H9 (cell line): Measurements from ENCODE around the gene KRTAP2-2. TPM values are rescaled to one million over a fixed set of nuclear protein-coding genes. Genes with fewer than 3 reads are reported as not detected.

ENCODE experiments used
- DNase-seq: peaks from one replicate; pipeline ENCODE4 v3.0.0-alpha.2; 2017
- H2AFZ ChIP-seq: one replicate; pipeline ENCODE4 v1.6.1; 2013; ENCODE audit warnings: mild to moderate bottlenecking, low read length, control low read depth, moderate library complexity
- H2AK5ac ChIP-seq: 2 replicates; pipeline ENCODE4 v1.6.1; 2013; ENCODE audit warnings: low read length, control low read depth, mixed read lengths; ENCODE audit not compliant: insufficient read length
- H2BK120ac ChIP-seq: one replicate; pipeline ENCODE4 v1.6.1; 2013; ENCODE audit warnings: low read depth, mild to moderate bottlenecking, low read length, control low read depth, inconsistent platforms; ENCODE audit not compliant: poor library complexity, severe bottlenecking
- H2BK12ac ChIP-seq: 2 replicates; pipeline ENCODE4 v1.6.1; 2013; ENCODE audit warnings: low read length, control low read depth, mixed read lengths, low read depth; ENCODE audit not compliant: insufficient read length
- H2BK15ac ChIP-seq: 2 replicates; pipeline ENCODE4 v1.6.1; 2013; ENCODE audit warnings: low read depth, low read length, control low read depth
- H2BK20ac ChIP-seq: one replicate; pipeline ENCODE4 v1.6.1; 2013; ENCODE audit warnings: low read depth, mild to moderate bottlenecking, low read length, control low read depth, inconsistent platforms; ENCODE audit not compliant: poor library complexity, severe bottlenecking
- H2BK5ac ChIP-seq: 2 replicates; pipeline ENCODE4 v1.6.1; 2013; ENCODE audit warnings: low read length, control low read depth, mixed read lengths; ENCODE audit not compliant: insufficient read length
- H3K14ac ChIP-seq: 2 replicates; pipeline ENCODE4 v1.6.1; 2013; ENCODE audit warnings: low read length, control low read depth; ENCODE audit not compliant: insufficient read depth
- H3K18ac ChIP-seq: 2 replicates; pipeline ENCODE4 v1.6.1; 2013; ENCODE audit warnings: low read depth, mild to moderate bottlenecking, mixed read lengths, low read length, control low read depth; ENCODE audit not compliant: insufficient read length
- H3K23ac ChIP-seq: 2 replicates; pipeline ENCODE4 v1.6.1; 2013; ENCODE audit warnings: low read length, control low read depth, mixed read lengths, low read depth; ENCODE audit not compliant: insufficient read length
- H3K23me2 ChIP-seq: 2 replicates; pipeline ENCODE4 v1.6.1; 2013; ENCODE audit warnings: low read depth, mild to moderate bottlenecking, mixed read lengths, low read length, control low read depth; ENCODE audit not compliant: insufficient read length, poor library complexity, severe bottlenecking
- H3K27ac ChIP-seq: 2 replicates; pipeline ENCODE4 v1.5.1; 2013; ENCODE audit warnings: low read length, control low read depth, mixed read lengths, low read depth; ENCODE audit not compliant: insufficient read length
- H3K27me3 ChIP-seq: 2 replicates; pipeline ENCODE4 v1.6.1; 2013; ENCODE audit warnings: low read length, control low read depth, inconsistent platforms; ENCODE audit not compliant: insufficient read depth
- H3K4ac ChIP-seq: 2 replicates; pipeline ENCODE4 v1.6.1; 2013; ENCODE audit warnings: low read depth, mild to moderate bottlenecking, control low read depth, inconsistent platforms, low read length, moderate library complexity
- H3K4me1 ChIP-seq: 2 replicates; pipeline ENCODE4 v1.6.1; 2013; ENCODE audit warnings: low read length, control low read depth, inconsistent platforms; ENCODE audit not compliant: insufficient read depth
- H3K4me2 ChIP-seq: 2 replicates; pipeline ENCODE4 v1.6.1; 2013; ENCODE audit warnings: low read length, control low read depth, mixed read lengths; ENCODE audit not compliant: insufficient read length, insufficient read depth
- H3K56ac ChIP-seq: 2 replicates; pipeline ENCODE4 v1.6.1; 2013; ENCODE audit warnings: low read depth, mild to moderate bottlenecking, mixed read lengths, low read length, control low read depth; ENCODE audit not compliant: insufficient read length
- H3K79me1 ChIP-seq: 2 replicates; pipeline ENCODE4 v1.6.1; 2013; ENCODE audit warnings: low read depth, mild to moderate bottlenecking, moderate library complexity, low read length, control low read depth, inconsistent platforms; ENCODE audit not compliant: insufficient read depth, poor library complexity, severe bottlenecking
- H3K79me2 ChIP-seq: 2 replicates; pipeline ENCODE4 v1.6.1; 2013; ENCODE audit warnings: low read length, control low read depth, inconsistent platforms; ENCODE audit not compliant: insufficient read depth
- H3K9ac ChIP-seq: 2 replicates; pipeline ENCODE4 v1.6.1; 2013; ENCODE audit warnings: low read length, control low read depth, mixed read lengths; ENCODE audit not compliant: insufficient read length; ENCODE audit errors: extremely low read depth
- H3K9me3 ChIP-seq: one replicate; pipeline ENCODE4 v1.6.1; 2013; ENCODE audit warnings: low read depth, low read length, inconsistent platforms; ENCODE audit not compliant: control insufficient read depth
- H3T11ph ChIP-seq: one replicate; pipeline ENCODE4 v1.6.1; 2013; ENCODE audit warnings: mild to moderate bottlenecking, low read length, control low read depth, inconsistent platforms
- H4K20me1 ChIP-seq: one replicate; pipeline ENCODE4 v1.6.1; 2013; ENCODE audit not compliant: control insufficient read depth, insufficient read length, insufficient read depth
- H4K5ac ChIP-seq: 2 replicates; pipeline ENCODE4 v1.6.1; 2013; ENCODE audit warnings: low read depth, mild to moderate bottlenecking, mixed read lengths, low read length, control low read depth; ENCODE audit not compliant: insufficient read length
- H4K8ac ChIP-seq: replicated peaks from 2 replicates; pipeline ENCODE4 v1.6.1; 2013; ENCODE audit warnings: low read length, control low read depth, mixed read lengths, low read depth; ENCODE audit not compliant: insufficient read length
- H4K91ac ChIP-seq: 2 replicates; pipeline ENCODE4 v1.6.1; 2013; ENCODE audit warnings: low read depth, mild to moderate bottlenecking, moderate library complexity, mixed read lengths, low read length, control low read depth; ENCODE audit not compliant: insufficient read length
- H3K27ac Mint-ChIP-seq, 3 experiments: 2 replicates in 2 of 3; 3 replicates in 1 of 3; pipeline ENCODE4 v1.8.0; 2020 to 2021; ENCODE audit warnings: mixed read lengths in 3 of 3, mild to moderate bottlenecking in 1 of 3, moderate library complexity in 1 of 3
- H3K27me3 Mint-ChIP-seq: 2 replicates; pipeline ENCODE4 v1.8.0; 2021; ENCODE audit warnings: low read depth, mild to moderate bottlenecking, moderate library complexity, mixed read lengths
- H3K36me3 Mint-ChIP-seq, 3 experiments: 2 replicates in 2 of 3; 3 replicates in 1 of 3; pipeline ENCODE4 v1.8.0; 2020 to 2021; ENCODE audit warnings: low read depth in 3 of 3, mixed read lengths in 3 of 3; ENCODE audit not compliant: insufficient read depth in 1 of 3
- H3K4me1 Mint-ChIP-seq, 2 experiments: 2 replicates each; pipeline ENCODE4 v1.8.0; 2020; ENCODE audit warnings: mixed read lengths in 2 of 2
- H3K4me3 Mint-ChIP-seq, 2 experiments: 2 replicates in 1 of 2; 3 replicates in 1 of 2; pipeline ENCODE4 v1.8.0; 2020 to 2021; ENCODE audit warnings: mild to moderate bottlenecking in 2 of 2, mixed read lengths in 2 of 2, moderate library complexity in 1 of 2
- H3K9me3 Mint-ChIP-seq, 2 experiments: 2 replicates in 1 of 2; 3 replicates in 1 of 2; pipeline ENCODE4 v1.8.0; 2020; ENCODE audit warnings: mild to moderate bottlenecking in 2 of 2, mixed read lengths in 2 of 2, moderate library complexity in 1 of 2
- CTCF ChIP-seq: fragments of 200-600 bp; sonication (generic); conservative IDR thresholded peaks from 3 replicates; pipeline ENCODE4 v1.8.0; 2021; ENCODE audit warnings: antibody characterized with exemption, mild to moderate bottlenecking
- WGBS: extraction: QIAGEN DNeasy Blood & Tissue Kit; methylation state at CpG from one replicate; pipeline ENCODE4 v1.1.7; 2013; ENCODE audit warnings: missing lambda C conversion rate, low lambda C conversion rate, mixed read lengths; ENCODE audit not compliant: insufficient read length; ENCODE audit errors: extremely low coverage; 5-methylcytosine and 5-hydroxymethylcytosine counted together
- total RNA-seq: library from RNA; stranded (reverse); gene quantifications from 2 replicates; pipeline ENCODE4 v1.2.1, GENCODE V29; 2021

Gene KRTAP2-2
- total RNA-seq, 1 experiment from 2014 or later = not detected

GRCh38 chr17:41019415-41019814 is 35.6 kb downstream of the KRTAP2-2 start:
- Histone ChIP-seq H3K18ac (no peak overlapping the region), H2BK15ac (no peak overlapping the region), H4K8ac (no peak overlapping the region), H4K91ac (no peak overlapping the region), H4K5ac (no peak overlapping the region), H3K56ac (no peak overlapping the region), H3K27ac (no peak overlapping the region), H3K23me2 (no peaks in the 10 kb centered on the region), H2AFZ (no peak overlapping the region), H2BK120ac (no peak overlapping the region), H3K4ac (no peak overlapping the region), H3K79me2 (no peaks in the 10 kb centered on the region), H2BK5ac (no peak overlapping the region), H3K9ac (no peak overlapping the region), H2AK5ac (no peak overlapping the region), H3K23ac (no peak overlapping the region), H3K9me3 (no peaks in the 10 kb centered on the region), H3K4me2 (no peak overlapping the region), H3K14ac (no peak overlapping the region), H3T11ph (no peak overlapping the region), H2BK20ac (no peak overlapping the region), H3K27me3 (no peaks in the 10 kb centered on the region), H2BK12ac (no peak overlapping the region), H3K79me1 (no peaks in the 10 kb centered on the region), H3K4me1 (no peaks in the 10 kb centered on the region), H4K20me1 (no peaks in the 10 kb centered on the region)
- peaks cover 0 to 2% of the 10 kb centered on the region in 2 experiments; a peak in 1 of 4 replicates for H3K4me1 Mint-ChIP-seq
- DNase-seq = no peak
- no peak for TF ChIP-seq CTCF
- H3K36me3 Mint-ChIP-seq = no peaks in the 10 kb centered on the region
- H3K27ac Mint-ChIP-seq = no peak overlapping the region
- WGBS = no CpG with 5 or more reads among the region's 3 CpGs
- H3K4me3 Mint-ChIP-seq = no peak overlapping the region
- H3K27me3 Mint-ChIP-seq = no peaks in the 10 kb centered on the region
- peaks cover 0 to 3% of the 10 kb centered on the region in 2 experiments; a peak in 1 of 5 replicates for H3K9me3 Mint-ChIP-seq
